ENCODE data around the gene MYOM3. TPM values are rescaled to one million over a fixed set of nuclear protein-coding genes. Genes with fewer than 3 reads are reported as not detected.

MYOM3 gene
- 5.9 to 7.2 TPM (median 6.5 TPM) in 5 replicates for total RNA-seq (2022; extraction: Qiagen RNA extraction)

DNA sequence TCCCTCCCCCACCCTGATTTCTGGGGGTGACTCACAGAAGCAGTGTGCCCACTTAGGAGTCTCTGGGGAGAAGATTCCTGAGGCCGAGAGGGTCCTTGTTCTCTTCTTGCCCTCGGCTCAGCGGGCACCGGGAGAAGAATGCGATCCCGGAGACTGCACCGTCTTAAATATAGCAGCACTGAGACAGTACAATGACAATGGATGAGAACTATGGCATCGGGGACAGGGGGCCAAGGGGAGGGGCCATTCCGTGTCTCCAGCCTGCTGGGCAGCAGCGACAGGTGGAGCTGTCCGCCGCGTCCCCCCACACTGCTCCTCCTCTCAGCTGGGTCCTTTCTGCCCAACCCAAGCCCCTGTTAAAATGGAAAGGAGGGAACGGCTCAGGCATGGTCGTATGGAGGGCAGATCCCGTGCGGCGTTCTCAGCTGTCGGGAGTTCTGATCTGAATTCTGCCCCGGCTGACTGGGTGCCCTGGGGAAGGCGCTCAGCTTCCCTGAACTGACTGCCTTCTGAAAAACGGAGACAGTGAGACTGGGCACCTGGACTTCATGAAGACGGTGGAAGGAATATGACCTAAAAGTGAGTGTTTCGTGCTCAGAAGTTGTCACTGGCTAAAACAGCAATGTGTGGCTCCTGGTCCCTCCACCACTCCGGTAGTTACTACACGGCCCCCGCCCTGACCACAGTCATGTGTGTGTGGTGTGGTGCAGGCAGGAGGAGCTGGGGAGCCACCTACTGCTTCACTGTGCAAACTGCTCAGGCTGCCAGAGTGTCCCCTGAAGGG is at the start of gene MYOM3:
Gene MYOM3, minus strand, starts transcription at position 140 of the 784 bp plus-strand sequence. CDS start 3,499 bp downstream, outside the sequence.

DNA sequence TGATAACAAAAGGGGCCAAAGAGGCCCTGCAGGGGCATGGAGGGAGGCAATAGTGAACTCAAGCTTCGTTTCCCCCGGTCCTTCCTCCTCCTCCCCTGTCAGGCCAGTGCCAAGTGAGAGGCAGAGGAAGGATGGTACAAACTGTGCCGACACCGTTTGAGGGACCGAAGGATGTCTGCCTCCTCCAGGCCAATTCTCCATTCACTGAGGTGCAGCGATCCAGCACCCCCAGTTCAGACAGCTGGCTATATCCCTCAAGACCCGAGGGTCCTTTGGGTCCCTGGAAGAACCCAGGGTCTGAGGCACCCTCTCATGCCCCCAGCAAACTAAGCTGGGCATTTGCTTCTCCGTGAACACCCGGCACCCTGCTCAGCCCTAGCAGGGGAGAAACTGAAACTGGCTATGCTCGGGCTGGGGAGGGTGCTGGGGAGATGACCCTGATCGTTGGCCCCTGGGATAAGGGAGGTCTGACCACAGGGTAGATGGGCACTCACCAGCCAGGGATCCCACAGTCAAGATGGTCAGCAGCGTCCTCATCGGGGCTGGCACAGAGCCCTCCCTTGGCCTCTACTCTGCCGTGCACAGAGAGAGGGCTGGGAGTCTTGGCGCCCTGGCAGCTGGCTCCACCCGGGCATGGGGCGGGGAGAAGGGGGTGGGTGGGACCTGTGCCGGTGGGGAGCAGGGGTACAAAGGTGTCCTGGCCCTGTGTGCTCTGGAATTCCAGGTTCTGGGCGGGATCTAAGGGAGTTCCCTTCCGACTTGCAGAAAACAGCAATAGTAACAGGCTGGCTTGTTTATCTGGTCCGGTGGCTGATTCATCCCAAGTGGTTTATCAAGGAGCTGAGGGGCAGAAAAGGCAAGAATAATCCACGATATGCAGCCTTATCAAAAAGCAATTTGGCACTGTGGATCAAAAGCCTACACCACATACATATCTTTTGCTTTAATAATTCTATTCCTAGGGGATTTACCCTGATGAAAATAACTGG is 30.9 kb upstream of the MYOM3 start, which contains the start of gene IL22RA1:
Gene IL22RA1, minus strand, starts transcription at position 595 of the 989 bp plus-strand sequence. Its CDS starts 58 bp downstream, at position 537.

Other genes with a start within 250 kb of the MYOM3 start
- 8.7 to 11.0 TPM (median 9.7 TPM) in 5 replicates for gene FUCA1, start 243.8 kb downstream of the MYOM3 start, total RNA-seq (2022; extraction: Qiagen RNA extraction)
- gene CNR2, start 198.8 kb downstream of the MYOM3 start, total RNA-seq (2022; extraction: Qiagen RNA extraction) = not detected in 5 replicates
- gene PNRC2, start 152.3 kb downstream of the MYOM3 start, total RNA-seq (2022; extraction: Qiagen RNA extraction) = 23.2 to 38.9 TPM (median 37.8 TPM) in 5 replicates
- 83.2 to 101 TPM (median 88.6 TPM) in 5 replicates for gene SRSF10, start 131.8 kb downstream of the MYOM3 start, total RNA-seq (2022; extraction: Qiagen RNA extraction)
- gene IL22RA1, start 31.0 kb upstream of the MYOM3 start, total RNA-seq (2022; extraction: Qiagen RNA extraction) = 3.8 to 5.5 TPM (median 4.8 TPM) in 5 replicates
- 0.80 to 1.3 TPM (median 0.99 TPM) in 5 replicates for gene IFNLR1, start 75.2 kb upstream of the MYOM3 start, total RNA-seq (2022; extraction: Qiagen RNA extraction)
- 0.48 to 0.79 TPM (median 0.54 TPM) in 5 replicates for gene GRHL3, start 207.2 kb upstream of the MYOM3 start, total RNA-seq (2022; extraction: Qiagen RNA extraction)